ENCODE data around the gene SLC2A10.

GRCh38 chr20:46757754-46758678 is 48.6 kb downstream of the SLC2A10 start:
- TF ChIP-seq CTCF (IDR thresholded peaks at IDR 0.05): peak; percentile 89 to 98 (median 95)
- TF ChIP-seq EP300 (IDR thresholded peaks at IDR 0.05): peak in 1 of 2 donors; percentile 17
- TF ChIP-seq POLR2A (IDR thresholded peaks at IDR 0.05): no peak

Measured in tibial nerve (tissue), 4 donors.